HG02981 (cell line): ENCODE data around the gene MAD2L1.
A peak's percentile ranks its signal among the peaks of the same experiment; 100 is the strongest.

Experiments used
- ATAC-seq: cut with Tn5 transposase; IDR thresholded peaks from one replicate; pipeline ENCODE4 v1.9.1; 2021; ENCODE audit warnings: mild to moderate bottlenecking, moderate library complexity; ENCODE audit not compliant: unreplicated experiment

The MAD2L1 gene

GRCh38 chr4:120059036-120059435, 7.6 kb downstream of the MAD2L1 start:
- ATAC-seq, result no peak

- ATAC-seq, result no peak
Measured at GRCh38 chr4:120057416-120057815, 9.2 kb downstream of the MAD2L1 start.

- ATAC-seq, result peak; percentile 35
Measured at GRCh38 chr4:120056246-120056645, 10.4 kb downstream of the MAD2L1 start.

- no peak for ATAC-seq
Measured at GRCh38 chr4:120055795-120056194, 10.9 kb downstream of the MAD2L1 start.

GRCh38 chr4:120055162-120055561, 11.5 kb downstream of the MAD2L1 start:
- no peak for ATAC-seq

- ATAC-seq, result peak; percentile 61
Measured at GRCh38 chr4:120053911-120054310, 12.7 kb downstream of the MAD2L1 start.

- ATAC-seq, result no peak
Measured at GRCh38 chr4:120052856-120053255, 13.8 kb downstream of the MAD2L1 start.

- ATAC-seq, result no peak
Measured at GRCh38 chr4:120051253-120051652, 15.4 kb downstream of the MAD2L1 start.

GRCh38 chr4:120049732-120050494, 16.7 kb downstream of the MAD2L1 start:
- peak; percentile 88 for ATAC-seq

GRCh38 chr4:120043828-120044227, 22.8 kb downstream of the MAD2L1 start:
- ATAC-seq, result no peak

- ATAC-seq, result no peak
Measured at GRCh38 chr4:120037411-120037810, 29.2 kb downstream of the MAD2L1 start.

GRCh38 chr4:120034913-120035312, 31.7 kb downstream of the MAD2L1 start:
- no peak for ATAC-seq

- ATAC-seq, result no peak
Measured at GRCh38 chr4:120026853-120027252, 39.8 kb downstream of the MAD2L1 start.

- ATAC-seq, result no peak
Measured at GRCh38 chr4:120025516-120025915, 41.1 kb downstream of the MAD2L1 start.

- ATAC-seq, result no peak
Measured at GRCh38 chr4:120018786-120019185, 47.9 kb downstream of the MAD2L1 start.

GRCh38 chr4:120017939-120018692, 48.5 kb downstream of the MAD2L1 start:
- ATAC-seq, result no peak

GRCh38 chr4:120011725-120012124, 54.9 kb downstream of the MAD2L1 start:
- ATAC-seq, result no peak

GRCh38 chr4:120010646-120011045, 56.0 kb downstream of the MAD2L1 start:
- no peak for ATAC-seq

- ATAC-seq, result no peak
Measured at GRCh38 chr4:120009731-120010130, 56.9 kb downstream of the MAD2L1 start.

- ATAC-seq, result no peak
Measured at GRCh38 chr4:120008957-120009356, 57.7 kb downstream of the MAD2L1 start.

- ATAC-seq, result no peak
Measured at GRCh38 chr4:120007896-120008436, 58.7 kb downstream of the MAD2L1 start.
